Measurements from ENCODE around the gene MUS81. TPM values are rescaled to one million over a fixed set of nuclear protein-coding genes. Genes with fewer than 3 reads are reported as not detected.

The MUS81 gene
- total and polyA plus RNA-seq, 4 donors, result 40.7 to 102 (median 61.9) TPM

DNA sequence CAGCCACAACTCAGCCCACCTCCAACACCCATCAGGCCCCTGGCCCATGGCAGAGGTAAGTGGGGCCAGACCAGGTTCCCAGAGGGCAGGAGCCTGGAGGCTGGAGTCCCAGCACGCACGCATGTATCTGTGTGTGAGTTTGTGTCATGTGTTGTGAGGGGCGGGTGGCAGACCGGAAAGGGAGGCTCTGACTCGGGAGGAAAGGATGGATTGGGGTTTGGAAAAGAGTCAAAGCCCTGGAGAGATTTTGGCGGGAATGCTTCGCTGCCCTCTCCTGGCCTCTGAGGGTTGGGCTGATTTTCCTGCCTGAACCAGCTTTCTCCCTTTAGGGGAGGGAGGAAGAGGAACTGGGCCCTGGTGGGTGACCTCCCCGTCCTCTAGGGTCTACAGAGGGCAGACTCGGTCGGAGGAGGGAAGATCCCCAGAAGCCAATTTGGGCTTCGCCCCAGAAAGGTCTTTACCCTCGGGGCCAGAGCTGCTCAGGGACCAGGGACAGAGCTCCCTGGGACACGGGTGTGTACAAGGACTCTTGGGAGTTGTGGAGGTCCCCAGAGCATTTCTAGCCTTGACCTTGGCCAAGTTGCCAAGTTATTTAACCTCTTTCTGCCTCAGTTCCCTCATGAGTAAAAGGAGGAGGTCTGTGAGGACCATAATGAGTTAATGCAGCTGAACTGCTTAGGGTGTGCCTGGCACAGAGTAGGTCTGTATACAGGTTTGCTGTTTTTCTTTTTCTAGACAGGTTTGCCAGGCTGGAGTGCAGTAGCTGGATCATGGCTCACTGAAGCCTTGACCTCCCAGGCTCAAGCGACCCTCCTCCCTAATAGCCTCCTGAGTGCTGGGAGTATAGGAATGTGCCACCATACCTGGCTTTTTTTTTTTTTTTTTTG, 51.7 kb downstream of the MUS81 start:
- intact Hi-C loops (cut with DNase I), result no loop called here
- DNase-seq, result peak; percentile 79 to 87
- Histone ChIP-seq H3K27ac (ENCODE audit: low read depth in 1 of 2, low read length in 2 of 2) (no peak overlapping the region), H3K4me1 (ENCODE audit: control insufficient read depth in 1 of 2, insufficient read depth in 2 of 2, low read length in 2 of 2) (peaks cover 0 to 1% of the 10 kb centered on the region in 2 donors), H3K36me3 (ENCODE audit: control insufficient read depth in 1 of 2, insufficient read depth in 2 of 2, low read length in 1 of 2) (no peaks in the 10 kb centered on the region), H3K9me3 (ENCODE audit: control insufficient read depth, low read length) (no peaks in the 10 kb centered on the region), H3K4me3 (ENCODE audit: low read length in 2 of 2) (no peak overlapping the region), H3K27me3 (ENCODE audit: control insufficient read depth in 1 of 2, insufficient read depth in 2 of 2, low read length in 1 of 2) (no peaks in the 10 kb centered on the region)
- peak; percentile 52 for ATAC-seq (ENCODE audit: low FRiP score)
- WGBS, 2 donors, result 11% methylated on average over 14 of the region's 14 CpGs

DNA sequence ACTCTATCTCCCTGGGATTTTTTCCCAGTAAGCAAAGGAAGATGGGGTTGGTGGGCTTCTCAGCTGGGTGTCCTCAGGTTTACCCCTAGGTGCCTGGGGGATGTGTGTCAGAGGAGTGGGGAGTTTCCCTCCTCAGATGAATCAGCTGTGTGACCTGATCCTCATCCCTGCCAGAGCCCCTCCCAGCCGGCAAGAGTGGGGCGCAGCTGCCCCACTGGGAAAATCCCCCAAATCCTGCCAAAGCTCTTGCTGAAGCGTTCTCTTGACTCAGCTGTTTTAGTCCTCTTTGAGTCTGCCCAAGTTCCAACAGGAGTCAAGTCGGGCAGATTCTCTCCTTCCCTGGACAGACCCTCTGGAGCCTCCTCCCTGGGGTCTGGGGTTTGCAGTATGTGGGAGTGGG, 52.6 kb downstream of the MUS81 start:
- Histone ChIP-seq H3K27ac (ENCODE audit: low read depth in 1 of 2, low read length in 2 of 2) (no peak overlapping the region), H3K4me3 (ENCODE audit: low read length in 2 of 2) (no peak overlapping the region), H3K36me3 (ENCODE audit: control insufficient read depth in 1 of 2, insufficient read depth in 2 of 2, low read length in 1 of 2) (no peaks in the 10 kb centered on the region), H3K4me1 (ENCODE audit: control insufficient read depth in 1 of 2, insufficient read depth in 2 of 2, low read length in 2 of 2) (peaks cover 0 to 1% of the 10 kb centered on the region in 2 donors), H3K9me3 (ENCODE audit: control insufficient read depth, low read length) (no peaks in the 10 kb centered on the region), H3K27me3 (ENCODE audit: control insufficient read depth in 1 of 2, insufficient read depth in 2 of 2, low read length in 1 of 2) (no peaks in the 10 kb centered on the region)
- intact Hi-C loops (cut with DNase I), result no loop called here
- DNase-seq (no peak), ATAC-seq (ENCODE audit: low FRiP score) (no peak)
- 13 to 34% methylated on average over 4 of the region's 4 CpGs for WGBS, 2 donors

DNA sequence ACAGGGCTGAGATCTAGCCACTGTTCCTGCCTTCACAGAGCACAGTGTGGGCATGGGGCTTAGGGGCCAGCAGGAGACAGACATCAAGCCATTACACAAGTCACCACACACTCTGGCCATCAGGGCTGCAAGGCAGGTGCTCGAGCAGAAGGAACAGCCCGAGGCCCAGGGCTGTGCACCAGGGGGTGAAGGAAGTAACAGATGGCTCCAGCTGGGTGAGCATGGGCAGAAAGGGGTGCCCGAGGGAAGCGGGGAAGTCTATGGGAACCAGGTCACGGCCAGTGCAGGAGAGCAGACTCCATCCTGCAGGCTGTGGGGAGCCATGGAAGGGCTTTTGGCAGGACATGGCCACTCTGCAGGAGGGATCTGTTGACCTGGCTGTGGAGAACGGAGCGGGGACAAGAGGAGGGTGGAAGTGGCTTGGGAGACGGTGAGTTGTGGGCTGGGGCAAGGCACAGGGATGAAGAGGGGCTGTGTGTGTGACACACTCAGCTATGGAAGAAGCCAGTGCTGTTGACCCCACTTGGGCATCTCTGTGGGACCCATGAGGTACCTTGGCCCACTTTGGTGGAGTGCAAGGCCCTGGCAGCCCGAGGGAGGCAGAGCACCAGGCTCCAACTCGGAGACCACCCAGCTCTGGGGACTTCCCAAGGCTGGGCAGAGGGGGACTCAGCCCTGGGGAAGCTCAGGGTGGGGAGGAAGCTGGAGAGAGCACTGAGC, 55.0 kb downstream of the MUS81 start:
- no peaks in the 10 kb centered on the region for H3K36me3 ChIP-seq (ENCODE audit: control insufficient read depth in 1 of 2, insufficient read depth in 2 of 2, low read length in 1 of 2)
- H3K27me3 ChIP-seq (ENCODE audit: control insufficient read depth in 1 of 2, insufficient read depth in 2 of 2, low read length in 1 of 2), result no peaks in the 10 kb centered on the region
- no peaks in the 10 kb centered on the region for H3K9me3 ChIP-seq (ENCODE audit: control insufficient read depth, low read length)
- DNase-seq (no peak), ATAC-seq (ENCODE audit: low FRiP score) (no peak)
- no peak overlapping the region for H3K4me3 ChIP-seq (ENCODE audit: low read length in 2 of 2)
- H3K27ac ChIP-seq (ENCODE audit: low read depth in 1 of 2, low read length in 2 of 2), result peak overlapping the region; percentile 4 to 87
- intact Hi-C loops (cut with DNase I), result no loop called here
- 45 to 65% methylated on average over 7 to 10 of the region's 10 CpGs for WGBS, 2 donors
- H3K4me1 ChIP-seq (ENCODE audit: control insufficient read depth in 1 of 2, insufficient read depth in 2 of 2, low read length in 2 of 2), result peaks cover 0 to 1% of the 10 kb centered on the region in 2 donors

DNA sequence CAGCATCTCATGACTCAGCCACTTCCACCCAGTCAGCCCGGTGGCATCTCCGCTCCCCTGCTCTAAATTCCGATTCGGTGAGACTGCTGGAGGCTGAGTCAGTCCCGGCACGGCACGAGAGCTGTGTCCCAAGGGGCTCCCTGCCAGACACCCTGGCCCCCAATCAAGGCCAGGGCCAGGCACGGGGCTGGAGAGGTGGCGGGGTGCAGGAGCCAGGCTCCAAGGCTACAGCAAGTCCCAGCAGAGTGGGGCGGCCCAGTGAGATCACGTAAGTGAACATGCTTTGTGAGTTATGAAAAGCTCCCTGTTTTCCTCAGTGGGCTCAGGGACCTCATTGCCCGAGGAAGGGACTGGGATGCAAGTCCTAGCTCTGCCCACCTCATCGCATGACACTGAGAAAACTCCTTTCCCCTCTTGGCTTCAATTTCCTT, 55.6 kb downstream of the MUS81 start:
- Histone ChIP-seq H3K27ac (ENCODE audit: low read depth in 1 of 2, low read length in 2 of 2) (peak overlapping the region; percentile 45 to 91), H3K4me3 (ENCODE audit: low read length in 2 of 2) (no peak overlapping the region), H3K36me3 (ENCODE audit: control insufficient read depth in 1 of 2, insufficient read depth in 2 of 2, low read length in 1 of 2) (no peaks in the 10 kb centered on the region), H3K27me3 (ENCODE audit: control insufficient read depth in 1 of 2, insufficient read depth in 2 of 2, low read length in 1 of 2) (no peaks in the 10 kb centered on the region), H3K4me1 (ENCODE audit: control insufficient read depth in 1 of 2, insufficient read depth in 2 of 2, low read length in 2 of 2) (peaks cover 0 to 1% of the 10 kb centered on the region in 2 donors), H3K9me3 (ENCODE audit: control insufficient read depth, low read length) (no peaks in the 10 kb centered on the region)
- 0 to 6% methylated on average over 13 of the region's 13 CpGs for WGBS, 2 donors
- DNase-seq (peak; percentile 94 to 96), ATAC-seq (ENCODE audit: low FRiP score) (peak; percentile 64)
- intact Hi-C loops (cut with DNase I), result no loop called here

Other genes with a start within 250 kb of the MUS81 start
- 10 to 100 TPM; 51.3 to 87.9 TPM for gene MAP3K11, start 246.2 kb upstream of the MUS81 start, total RNA-seq
- gene MAP3K11, start 246.2 kb upstream of the MUS81 start, polyA plus RNA-seq, result 10 to 100 TPM; 34.2 to 78.8 TPM
- 10 to 100 TPM; 24.8 to 28.8 TPM for gene PCNX3, start 244.7 kb upstream of the MUS81 start, total RNA-seq
- 10 to 100 TPM in 1 of 2 donors, 1 to 10 TPM in 1; 3.9 to 50.0 TPM for gene PCNX3, start 244.7 kb upstream of the MUS81 start, polyA plus RNA-seq
- gene SIPA1, start 222.3 kb upstream of the MUS81 start, total RNA-seq, result 10 to 100 TPM; 67.0 to 75.1 TPM
- gene SIPA1, start 222.3 kb upstream of the MUS81 start, polyA plus RNA-seq, result 100 to 1,000 TPM in 1 of 2 donors, 10 to 100 TPM in 1; 25.2 to 147 TPM
- 100 to 1,000 TPM in 1 of 2 donors, 10 to 100 TPM in 1; 98.2 to 108 TPM for gene RELA, start 197.5 kb upstream of the MUS81 start, total RNA-seq
- gene RELA, start 197.5 kb upstream of the MUS81 start, polyA plus RNA-seq, result 10 to 100 TPM; 28.8 to 73.8 TPM
- gene KAT5, start 148.2 kb upstream of the MUS81 start, total RNA-seq, result 10 to 100 TPM; 59.8 to 64.4 TPM
- 100 to 1,000 TPM in 1 of 2 donors, 10 to 100 TPM in 1; 29.2 to 120 TPM for gene KAT5, start 148.2 kb upstream of the MUS81 start, polyA plus RNA-seq
- 10 to 100 TPM; 53.5 to 57.6 TPM for gene RNASEH2C, start 139.6 kb upstream of the MUS81 start, total RNA-seq
- gene RNASEH2C, start 139.6 kb upstream of the MUS81 start, polyA plus RNA-seq, result 100 to 1,000 TPM in 1 of 2 donors, 10 to 100 TPM in 1; 80.1 to 113 TPM
- gene AP5B1, start 79.5 kb upstream of the MUS81 start, total RNA-seq, result 10 to 100 TPM; 15.7 to 16.7 TPM
- gene AP5B1, start 79.5 kb upstream of the MUS81 start, polyA plus RNA-seq, result 10 to 100 TPM in 1 of 2 donors, 1 to 10 TPM in 1; 3.3 to 10.8 TPM
- gene OVOL1, start 73.4 kb upstream of the MUS81 start, total RNA-seq, result not detected
- gene OVOL1, start 73.4 kb upstream of the MUS81 start, polyA plus RNA-seq, result 1 to 10 TPM in 1 of 2 donors, under 1 TPM in 1; 0.28 to 3.9 TPM
- 1 to 10 TPM in 1 of 2 donors, under 1 TPM in 1; 0.39 to 2.4 TPM for gene SNX32, start 26.5 kb upstream of the MUS81 start, total RNA-seq
- 1 to 10 TPM in 1 of 2 donors, not detected in 1; 1.2 TPM for gene SNX32, start 26.5 kb upstream of the MUS81 start, polyA plus RNA-seq
- 100 to 1,000 TPM; 563 to 812 TPM for gene CFL1, start 2.3 kb upstream of the MUS81 start, total RNA-seq
- 100 to 1,000 TPM; 571 to 688 TPM for gene CFL1, start 2.3 kb upstream of the MUS81 start, polyA plus RNA-seq
- gene EFEMP2, start 12.4 kb downstream of the MUS81 start, total RNA-seq, result 100 to 1,000 TPM; 139 to 185 TPM
- 100 to 1,000 TPM; 136 to 224 TPM for gene EFEMP2, start 12.4 kb downstream of the MUS81 start, polyA plus RNA-seq
- gene CTSW, start 19.4 kb downstream of the MUS81 start, total RNA-seq, result 1 to 10 TPM; 1.8 to 3.9 TPM
- gene CTSW, start 19.4 kb downstream of the MUS81 start, polyA plus RNA-seq, result 1 to 10 TPM; 1.8 to 2.9 TPM
- 10 to 100 TPM; 40.2 to 47.7 TPM for gene FIBP, start 28.0 kb downstream of the MUS81 start, total RNA-seq
- 10 to 100 TPM; 57.2 to 73.1 TPM for gene FIBP, start 28.0 kb downstream of the MUS81 start, polyA plus RNA-seq
- 10 to 100 TPM; 30.1 to 46.9 TPM for gene CCDC85B, start 30.2 kb downstream of the MUS81 start, total RNA-seq
- 10 to 100 TPM; 23.9 to 72.8 TPM for gene CCDC85B, start 30.2 kb downstream of the MUS81 start, polyA plus RNA-seq
- gene FOSL1, start 40.0 kb downstream of the MUS81 start, total RNA-seq, result 10 to 100 TPM in 1 of 2 donors, 1 to 10 TPM in 1; 7.2 to 31.9 TPM
- 1 to 10 TPM; 1.6 to 6.4 TPM for gene FOSL1, start 40.0 kb downstream of the MUS81 start, polyA plus RNA-seq
- 10 to 100 TPM; 45.6 to 47.3 TPM for gene C11orf68, start 58.6 kb downstream of the MUS81 start, total RNA-seq
- gene C11orf68, start 58.6 kb downstream of the MUS81 start, polyA plus RNA-seq, result 10 to 100 TPM; 34.9 to 55.3 TPM
- 10 to 100 TPM; 65.9 to 86.4 TPM for gene DRAP1, start 59.0 kb downstream of the MUS81 start, total RNA-seq
- gene DRAP1, start 59.0 kb downstream of the MUS81 start, polyA plus RNA-seq, result 100 to 1,000 TPM in 1 of 2 donors, 10 to 100 TPM in 1; 88.8 to 122 TPM
- not detected for gene TSGA10IP, start 85.0 kb downstream of the MUS81 start, total RNA-seq
- not detected for gene TSGA10IP, start 85.0 kb downstream of the MUS81 start, polyA plus RNA-seq
- gene SART1, start 101.3 kb downstream of the MUS81 start, total RNA-seq, result 10 to 100 TPM; 50.9 to 52.3 TPM
- gene SART1, start 101.3 kb downstream of the MUS81 start, polyA plus RNA-seq, result 100 to 1,000 TPM in 1 of 2 donors, 10 to 100 TPM in 1; 27.9 to 129 TPM
- 10 to 100 TPM; 28.7 to 35.0 TPM for gene EIF1AD, start 141.7 kb downstream of the MUS81 start, total RNA-seq
- gene EIF1AD, start 141.7 kb downstream of the MUS81 start, polyA plus RNA-seq, result 10 to 100 TPM in 1 of 2 donors, 1 to 10 TPM in 1; 8.4 to 16.2 TPM
- 100 to 1,000 TPM; 136 to 145 TPM for gene BANF1, start 142.1 kb downstream of the MUS81 start, total RNA-seq
- gene BANF1, start 142.1 kb downstream of the MUS81 start, polyA plus RNA-seq, result 100 to 1,000 TPM; 156 to 187 TPM
- gene CST6, start 151.6 kb downstream of the MUS81 start, total RNA-seq, result 10 to 100 TPM in 1 of 2 donors, 1 to 10 TPM in 1; 6.6 to 14.0 TPM
- gene CST6, start 151.6 kb downstream of the MUS81 start, polyA plus RNA-seq, result 10 to 100 TPM; 19.0 to 28.0 TPM
- gene CATSPER1, start 166.0 kb downstream of the MUS81 start, total RNA-seq, result 1 to 10 TPM; 1.0 to 1.2 TPM
- under 1 TPM in 1 of 2 donors, not detected in 1; 0.10 TPM for gene CATSPER1, start 166.0 kb downstream of the MUS81 start, polyA plus RNA-seq
- not detected for gene GAL3ST3, start 188.7 kb downstream of the MUS81 start, total RNA-seq
- gene GAL3ST3, start 188.7 kb downstream of the MUS81 start, polyA plus RNA-seq, result not detected
- gene SF3B2, start 191.9 kb downstream of the MUS81 start, total RNA-seq, result 100 to 1,000 TPM; 141 to 146 TPM
- gene SF3B2, start 191.9 kb downstream of the MUS81 start, polyA plus RNA-seq, result 100 to 1,000 TPM in 1 of 2 donors, 10 to 100 TPM in 1; 59.0 to 126 TPM
- gene PACS1, start 209.8 kb downstream of the MUS81 start, total RNA-seq, result 100 to 1,000 TPM in 1 of 2 donors, 10 to 100 TPM in 1; 85.7 to 119 TPM
- gene PACS1, start 209.8 kb downstream of the MUS81 start, polyA plus RNA-seq, result 10 to 100 TPM; 16.2 to 32.5 TPM